NCI-H146 treated with DMSO at 0.1 percent for 48 hours (cell line): ENCODE data around the gene PRMT1.
"Not testable (repeated sequence)": the region's sequence is repeated elsewhere in the genome, so short reads cannot be mapped to it uniquely, and the experiment has no call there.

ENCODE experiments used
- DNase-seq: peaks from one replicate; lab custom pipeline; 2025; ENCODE audit not compliant: unreplicated experiment; lab: John Stamatoyannopoulos, UW

Gene PRMT1

DNA sequence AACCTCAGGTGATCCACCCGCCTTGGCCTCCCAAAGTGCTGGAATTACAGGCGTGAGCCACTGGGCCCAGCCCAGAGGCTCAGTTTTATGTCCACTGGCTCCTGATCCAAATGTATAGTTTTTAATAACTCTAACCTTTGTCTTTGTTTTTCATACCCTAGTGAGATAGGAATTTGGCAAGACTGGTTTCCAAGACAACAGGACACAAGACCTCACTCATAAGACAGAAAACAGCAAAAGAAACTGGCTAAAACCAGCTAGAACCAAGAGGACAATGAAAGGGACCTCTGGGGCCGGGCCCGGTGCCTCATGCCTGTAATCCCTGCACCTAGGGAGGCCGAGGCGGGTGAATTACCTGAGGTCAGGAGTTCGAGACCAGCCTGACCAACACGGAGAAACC lies 41.4 kb downstream of the PRMT1 start:
- DNase-seq, result no peak

DNA sequence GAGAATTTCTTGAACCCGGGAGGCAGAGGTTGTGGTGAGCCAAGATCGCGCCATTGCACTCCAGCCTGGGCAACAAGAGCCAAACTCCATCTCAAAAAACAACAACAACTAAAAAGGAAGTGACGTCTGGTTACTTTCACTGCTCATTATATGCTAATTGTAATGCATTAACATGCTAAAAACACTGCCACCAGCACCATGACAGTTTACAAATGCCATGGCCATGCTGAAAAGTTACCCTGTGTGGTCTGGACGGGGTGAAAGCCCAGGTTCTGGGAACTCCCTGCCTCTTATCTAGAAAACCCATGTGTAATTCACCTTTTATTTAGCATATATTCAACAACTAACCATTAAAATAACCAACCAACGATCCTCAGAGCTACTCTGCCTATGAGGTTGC lies 41.9 kb downstream of the PRMT1 start:
- no peak for DNase-seq

DNA sequence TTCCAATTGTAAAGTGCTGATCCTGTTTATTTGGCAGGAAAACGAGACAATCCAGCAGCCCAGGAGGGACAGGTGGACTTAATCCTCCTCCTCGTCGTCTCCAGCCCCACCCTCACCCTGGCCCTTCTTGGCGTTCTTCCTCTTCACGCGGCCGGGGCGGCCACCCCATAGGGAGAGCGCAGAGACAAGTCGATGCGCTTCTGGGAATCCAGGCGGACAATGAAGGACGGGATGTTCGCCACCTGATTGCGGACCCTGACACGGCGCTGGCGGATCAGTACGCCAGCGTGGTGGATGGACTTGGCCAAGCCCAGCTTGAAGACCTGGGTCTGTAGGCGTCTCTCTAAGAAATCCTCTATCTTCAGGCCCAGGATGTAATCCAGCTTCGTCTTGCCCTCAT lies 42.3 kb downstream of the PRMT1 start:
- DNase-seq, result not testable (repeated sequence)

DNA sequence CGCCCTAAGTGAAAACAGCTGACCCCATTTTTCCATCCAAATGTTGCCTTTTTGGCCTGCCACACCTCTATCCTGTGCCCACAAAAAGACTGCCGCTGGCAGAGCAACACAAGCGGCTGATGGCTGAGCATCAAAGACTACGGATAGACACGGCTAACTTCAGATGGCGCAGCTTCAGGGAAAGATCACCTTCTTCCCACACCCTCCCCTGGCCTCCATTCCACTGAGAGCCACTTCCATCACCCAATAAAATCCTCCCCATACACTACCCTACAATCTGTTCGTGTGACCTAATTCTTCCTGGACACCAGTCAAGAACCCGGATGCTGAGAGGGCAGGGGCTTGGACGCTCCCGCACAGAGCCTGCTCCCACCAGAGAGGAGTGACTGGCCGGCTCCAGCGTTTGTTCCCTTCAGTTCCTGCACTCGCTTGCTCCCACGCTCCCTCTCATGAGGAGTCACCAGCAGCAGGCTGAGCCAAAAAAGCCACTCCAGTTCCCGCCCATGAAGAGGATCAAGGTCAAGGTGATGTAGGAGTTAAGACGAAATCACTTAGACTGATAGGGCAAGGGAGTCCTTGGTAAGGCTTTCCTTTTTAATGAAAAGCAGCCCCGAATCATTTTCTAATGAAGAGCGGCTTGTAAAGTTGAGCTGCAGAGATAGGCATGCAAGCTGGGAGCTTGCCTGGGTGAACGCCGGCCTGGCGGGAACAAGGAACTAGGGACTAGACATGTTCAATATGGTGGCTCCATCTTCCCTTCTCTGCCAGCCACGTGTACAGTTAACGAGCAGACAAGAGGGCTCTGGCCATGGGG lies 50.4 kb downstream of the PRMT1 start:
- DNase-seq, result no peak

DNA sequence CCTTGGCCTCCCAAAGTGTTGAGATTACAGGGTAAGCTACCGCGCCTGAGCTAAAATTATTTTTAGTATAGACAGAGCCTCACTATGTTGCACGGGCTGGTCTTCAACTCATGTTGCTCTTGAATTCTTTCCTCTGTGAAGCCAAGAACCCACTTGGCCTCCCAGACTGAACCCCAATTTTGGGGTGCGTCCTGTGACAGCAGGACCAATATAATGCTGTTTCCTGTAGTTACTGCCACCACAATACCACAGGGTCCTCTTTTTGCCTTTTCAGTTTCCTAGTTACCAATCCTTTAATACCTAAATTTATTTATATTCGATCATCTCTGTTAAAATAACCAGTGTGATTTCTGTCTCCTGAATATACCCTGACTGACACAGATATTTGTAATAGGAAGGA lies 53.1 kb downstream of the PRMT1 start:
- no peak for DNase-seq
